ENCODE data around the gene CHRNB2. TPM values are rescaled to one million over a fixed set of nuclear protein-coding genes. Genes with fewer than 3 reads are reported as not detected.

The CHRNB2 gene
- total RNA-seq, 1 donor from 2014 or later = 0.11 TPM

- H3K9me3 Mint-ChIP-seq = no peaks in the 10 kb centered on the region
- Histone ChIP-seq H3K4me2 (no peak overlapping the region), H3K4me3 (no peak overlapping the region), H3K27ac (no peak overlapping the region), H3K9ac (no peak overlapping the region), H3K79me2 (ENCODE audit: low read depth) (no peaks in the 10 kb centered on the region), H2AFZ (replicated peaks) (no peak overlapping the region), H3K27me3 (no peaks in the 10 kb centered on the region), H3K4me1 (no peaks in the 10 kb centered on the region), H3K36me3 (no peaks in the 10 kb centered on the region), H3F3A (ENCODE audit: low read depth) (no peaks in the 10 kb centered on the region), H3K9me3 (ENCODE audit: low read depth) (no peaks in the 10 kb centered on the region), H4K20me1 (ENCODE audit: low read depth) (no peaks in the 10 kb centered on the region)
- H3K27ac Mint-ChIP-seq = no peak overlapping the region
- no peak overlapping the region for H3K4me3 Mint-ChIP-seq
- H3K4me1 Mint-ChIP-seq = no peaks in the 10 kb centered on the region
- no peak for TF ChIP-seq EZH2phosphoT487 (IDR thresholded peaks at IDR 0.05)
- no peak for TF ChIP-seq EZH2 (IDR thresholded peaks at IDR 0.05)
- TF ChIP-seq CTCF (IDR thresholded peaks at IDR 0.05) = no peak
- no peaks in the 10 kb centered on the region for H3K36me3 Mint-ChIP-seq
- no peak for DNase-seq (ENCODE audit: low spot score)
- H3K27me3 Mint-ChIP-seq (ENCODE audit: insufficient read depth, low read depth) = peaks cover 11% of the 10 kb centered on the region
Observed at GRCh38 chr1:154521695-154522094, 45.9 kb upstream of the CHRNB2 start.

- H3K4me3 ChIP-seq = no peak overlapping the region
- H3K27me3 Mint-ChIP-seq (ENCODE audit: insufficient read depth, low read depth) = peaks cover 6% of the 10 kb centered on the region
Observed at GRCh38 chr1:154524881-154525280, 42.7 kb upstream of the CHRNB2 start.

GRCh38 chr1:154527192-154527591, 40.4 kb upstream of the CHRNB2 start:
- TF ChIP-seq CTCF (IDR thresholded peaks at IDR 0.05) (no peak), EZH2 (IDR thresholded peaks at IDR 0.05) (no peak), EZH2phosphoT487 (IDR thresholded peaks at IDR 0.05) (no peak)
- Histone ChIP-seq H4K20me1 (ENCODE audit: low read depth) (no peaks in the 10 kb centered on the region), H2AFZ (replicated peaks) (no peak overlapping the region), H3F3A (ENCODE audit: low read depth) (no peaks in the 10 kb centered on the region), H3K9ac (no peak overlapping the region), H3K4me2 (no peak overlapping the region), H3K9me3 (ENCODE audit: low read depth) (no peaks in the 10 kb centered on the region), H3K27me3 (no peaks in the 10 kb centered on the region), H3K27ac (no peak overlapping the region), H3K4me1 (no peaks in the 10 kb centered on the region), H3K36me3 (no peaks in the 10 kb centered on the region), H3K4me3 (no peak overlapping the region), H3K79me2 (ENCODE audit: low read depth) (no peaks in the 10 kb centered on the region)
- no peaks in the 10 kb centered on the region for H3K36me3 Mint-ChIP-seq
- H3K9me3 Mint-ChIP-seq = no peaks in the 10 kb centered on the region
- no peak overlapping the region for H3K4me3 Mint-ChIP-seq
- no peak for DNase-seq (ENCODE audit: low spot score)
- H3K27me3 Mint-ChIP-seq (ENCODE audit: insufficient read depth, low read depth) = peaks cover 4% of the 10 kb centered on the region
- no peak overlapping the region for H3K27ac Mint-ChIP-seq
- H3K4me1 Mint-ChIP-seq = peaks cover 3% of the 10 kb centered on the region

More at GRCh38 chr1:154524881-154525280, 42.7 kb upstream of the CHRNB2 start:
- H3K9me3 ChIP-seq (ENCODE audit: low read depth) = no peaks in the 10 kb centered on the region
- Mint-ChIP-seq H3K4me3 (no peak overlapping the region), H3K4me1 (peaks cover 3% of the 10 kb centered on the region), H3K27ac (no peak overlapping the region), H3K36me3 (no peaks in the 10 kb centered on the region), H3K9me3 (no peaks in the 10 kb centered on the region)
- no peak for DNase-seq (ENCODE audit: low spot score)
- no peaks in the 10 kb centered on the region for H3K4me1 ChIP-seq
- no peaks in the 10 kb centered on the region for H3K79me2 ChIP-seq (ENCODE audit: low read depth)
- no peak overlapping the region for H3K4me2 ChIP-seq
- no peak overlapping the region for H2AFZ ChIP-seq (replicated peaks)
- H3K36me3 ChIP-seq = no peaks in the 10 kb centered on the region
- H3K9ac ChIP-seq = no peak overlapping the region
- no peak for TF ChIP-seq EZH2phosphoT487 (IDR thresholded peaks at IDR 0.05)
- no peak for TF ChIP-seq EZH2 (IDR thresholded peaks at IDR 0.05)
- no peak for TF ChIP-seq CTCF (IDR thresholded peaks at IDR 0.05)
- H4K20me1 ChIP-seq (ENCODE audit: low read depth) = no peaks in the 10 kb centered on the region
- no peaks in the 10 kb centered on the region for H3K27me3 ChIP-seq
- H3F3A ChIP-seq (ENCODE audit: low read depth) = no peaks in the 10 kb centered on the region
- H3K27ac ChIP-seq = no peak overlapping the region

All from neural progenitor cell (in vitro differentiated cells).